Endometrium (tissue), 2 donors: ENCODE data around the gene STARD3NL.

Experiments used
- FAIRE-seq: peaks from 2 replicates; lab custom pipeline; 2012; peaks lifted over from hg19 to GRCh38; lab: Jason Lieb, UNC
- donor health status: control.
- donor health status: control.

Gene STARD3NL

DNA sequence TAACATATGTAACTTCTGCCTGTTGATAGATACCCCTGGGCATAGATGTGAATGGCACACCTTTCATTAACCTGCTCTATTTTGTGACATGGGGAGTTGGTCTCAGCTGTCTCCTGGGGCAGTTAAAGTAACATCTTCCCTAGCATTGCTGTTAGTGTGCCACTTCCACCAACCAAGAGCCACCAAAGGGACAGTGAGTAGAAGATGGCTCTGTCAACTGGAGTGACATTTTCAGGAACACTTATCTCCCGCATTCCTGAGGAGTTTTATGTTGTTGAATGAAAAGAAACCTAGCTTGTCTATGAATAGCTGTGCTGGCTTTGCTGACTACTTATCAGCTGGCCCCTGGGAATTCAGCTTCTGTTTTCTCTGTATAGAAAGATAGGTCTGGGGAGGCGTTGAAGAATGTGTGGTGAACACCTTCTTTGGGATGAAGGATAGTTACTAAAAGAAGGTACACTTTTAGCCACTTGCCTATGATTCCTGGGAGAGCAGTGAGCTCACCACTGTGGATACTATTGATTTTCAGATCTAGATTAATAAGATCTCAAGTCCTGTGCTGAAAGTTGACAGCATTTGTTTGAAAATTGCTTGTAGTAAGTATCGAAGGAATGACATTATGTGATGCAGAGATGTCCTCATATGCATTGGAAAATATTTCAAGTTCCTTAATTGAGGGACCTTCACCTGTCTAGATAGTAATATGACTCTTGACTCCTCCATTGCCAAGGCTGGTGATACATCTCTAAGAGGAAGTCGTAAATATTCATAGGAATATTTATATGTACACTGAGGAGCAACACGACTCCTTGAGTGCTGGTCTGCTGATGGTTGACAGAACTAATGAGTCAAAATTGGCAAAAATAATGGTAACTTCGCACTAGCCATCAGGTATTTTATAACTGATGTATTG is 7.6 kb downstream of the STARD3NL start:
- no peak for FAIRE-seq

DNA sequence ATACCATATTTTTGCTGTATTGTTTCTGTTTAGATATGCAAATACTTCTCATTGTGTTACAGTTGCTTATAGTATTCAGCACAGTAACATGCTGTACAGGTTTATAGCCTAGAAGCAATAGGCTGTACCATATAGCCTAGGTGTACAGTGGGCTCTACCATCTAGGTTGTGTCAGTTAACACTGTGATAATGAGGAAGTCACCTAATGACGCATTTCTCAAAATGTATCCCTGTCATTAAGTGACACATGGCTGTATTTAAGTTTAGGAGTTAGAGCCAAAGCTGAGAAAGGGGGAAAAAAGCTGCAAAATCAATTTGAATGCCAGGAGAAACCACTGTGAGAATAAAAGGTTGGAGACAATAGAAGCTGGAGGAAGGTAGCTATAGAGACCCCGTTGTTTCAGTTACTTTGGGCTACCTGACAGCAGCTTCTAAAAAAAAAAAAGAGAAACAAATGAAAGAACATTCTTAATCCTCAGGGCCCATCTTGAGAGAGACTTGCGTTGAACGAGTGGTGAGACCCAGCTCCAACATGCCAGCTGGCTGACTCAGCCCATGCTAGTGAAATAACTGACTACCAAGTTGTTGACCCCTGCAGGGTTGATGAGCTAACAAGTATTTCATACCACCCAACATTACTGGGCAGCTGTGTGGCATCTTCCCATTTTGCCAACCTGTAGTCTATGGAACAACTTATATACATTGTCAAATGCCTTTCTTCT is 8.7 kb downstream of the STARD3NL start:
- no peak for FAIRE-seq

DNA sequence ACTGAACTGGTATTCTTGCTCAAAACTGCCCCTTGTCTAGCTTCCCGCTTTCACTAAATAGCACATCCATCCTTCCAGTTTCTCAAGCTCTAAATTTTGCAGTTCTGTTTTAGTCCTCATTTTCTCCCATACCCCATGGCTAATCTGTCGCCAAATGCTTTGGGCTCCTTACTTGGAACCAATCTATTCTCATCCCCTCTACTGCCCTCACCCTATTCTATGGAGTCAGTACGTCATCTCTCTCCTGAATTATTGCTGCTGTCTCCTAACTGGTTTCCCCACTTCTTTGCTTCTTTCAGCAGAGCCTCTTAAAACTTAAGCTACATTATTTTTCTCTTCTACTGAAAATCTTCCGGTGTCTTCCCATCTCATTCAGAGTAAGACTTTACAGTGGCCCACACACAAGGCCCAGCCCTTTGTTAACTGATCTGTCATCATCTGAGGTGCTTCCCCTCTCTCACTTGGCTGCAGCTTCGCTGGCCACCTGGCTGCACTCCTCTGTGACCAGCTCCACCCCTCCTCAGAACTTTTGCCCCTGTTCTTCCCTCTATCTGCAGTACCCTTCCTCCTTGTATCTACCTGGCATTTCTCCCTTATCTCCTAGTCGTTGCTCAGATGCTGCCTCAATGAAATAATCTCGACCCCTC is 9.9 kb downstream of the STARD3NL start:
- FAIRE-seq = no peak

DNA sequence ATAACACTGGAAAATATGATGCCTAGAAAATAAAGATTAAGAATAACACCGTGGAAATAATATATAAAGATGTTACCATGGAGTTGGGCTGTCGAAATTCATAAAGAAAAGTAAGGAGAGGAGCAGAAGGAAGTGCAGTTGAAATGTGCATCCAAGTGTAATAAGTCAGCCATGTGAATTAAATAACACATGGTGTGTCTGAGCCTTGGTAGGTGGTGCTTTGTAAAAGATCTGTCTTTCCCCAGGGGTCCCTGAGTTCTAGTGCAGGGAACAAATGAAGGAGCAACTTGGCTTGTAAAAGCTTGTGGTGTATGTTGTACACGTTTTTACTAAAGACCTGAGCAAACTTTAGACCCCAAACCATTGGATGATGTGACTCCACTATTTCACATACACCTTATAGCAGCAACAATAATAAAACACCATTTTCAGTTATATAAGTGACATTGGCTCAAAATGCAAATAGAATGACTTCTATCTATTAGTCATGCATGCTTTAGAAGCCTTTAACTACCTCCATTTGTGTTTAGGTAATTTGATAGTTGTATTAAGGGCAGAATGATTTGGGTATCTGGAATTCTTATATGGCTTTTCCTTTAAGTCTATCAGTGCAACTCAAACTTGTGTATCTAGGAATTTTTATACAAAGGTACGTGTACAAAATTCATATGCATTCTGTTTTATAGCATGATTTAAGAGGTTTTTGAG is 11.3 kb downstream of the STARD3NL start:
- FAIRE-seq = no peak

DNA sequence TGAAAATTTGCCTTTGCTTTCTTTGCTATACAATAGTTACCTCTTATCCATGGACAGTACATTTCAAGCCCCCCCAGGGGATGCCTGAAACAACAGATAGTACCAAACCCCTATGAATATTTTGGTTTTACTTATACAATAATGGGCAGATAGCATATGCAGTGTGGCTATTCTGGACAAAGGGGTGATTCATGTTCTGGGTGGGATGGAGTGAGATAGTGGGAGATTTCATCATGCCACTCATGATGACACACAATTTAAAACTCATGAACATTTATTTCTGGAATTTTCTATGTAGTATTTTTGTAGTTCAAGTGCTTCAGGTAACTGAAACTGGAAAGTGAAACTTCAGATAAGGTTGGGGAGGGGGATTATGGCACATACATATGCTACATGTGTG is 12.0 kb downstream of the STARD3NL start:
- no peak for FAIRE-seq

DNA sequence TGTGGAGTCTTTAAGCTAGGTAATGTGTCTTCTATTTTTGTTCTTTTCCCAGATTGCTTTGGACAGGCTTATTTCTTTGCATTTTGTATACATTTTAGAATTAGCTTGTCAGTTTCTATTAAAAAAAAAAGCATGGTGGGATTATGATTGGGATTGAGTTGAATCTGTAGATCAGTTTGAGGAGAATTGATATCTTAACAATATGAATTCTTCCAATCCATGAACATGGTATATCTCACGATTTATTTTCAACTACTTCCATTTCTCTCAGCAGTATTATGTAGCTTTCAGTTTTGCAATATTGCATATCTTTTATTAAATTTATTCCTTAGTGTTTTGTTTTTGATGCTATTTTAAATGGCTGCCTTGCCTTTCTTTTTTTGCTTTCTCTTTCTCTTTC is 13.7 kb downstream of the STARD3NL start:
- FAIRE-seq = no peak

DNA sequence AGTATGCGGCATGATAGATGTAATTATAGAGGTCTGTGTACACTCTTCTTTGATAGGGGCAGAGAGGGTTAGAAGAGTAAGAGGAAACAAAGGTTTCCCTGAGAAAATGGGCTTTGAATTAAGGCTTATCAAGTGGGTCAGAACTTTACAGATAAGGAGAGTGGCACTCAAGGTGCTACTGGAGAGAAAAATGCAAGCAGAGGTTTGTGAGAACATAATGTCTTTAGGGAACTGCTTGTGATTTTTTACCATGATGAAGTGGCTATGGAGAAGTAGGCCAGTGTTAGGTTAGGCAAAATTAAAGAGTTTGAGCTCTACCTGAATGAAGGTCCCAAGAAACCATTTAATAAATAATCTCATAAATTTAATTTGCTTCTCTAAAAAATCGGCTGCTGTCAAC is 14.3 kb downstream of the STARD3NL start:
- no peak for FAIRE-seq

DNA sequence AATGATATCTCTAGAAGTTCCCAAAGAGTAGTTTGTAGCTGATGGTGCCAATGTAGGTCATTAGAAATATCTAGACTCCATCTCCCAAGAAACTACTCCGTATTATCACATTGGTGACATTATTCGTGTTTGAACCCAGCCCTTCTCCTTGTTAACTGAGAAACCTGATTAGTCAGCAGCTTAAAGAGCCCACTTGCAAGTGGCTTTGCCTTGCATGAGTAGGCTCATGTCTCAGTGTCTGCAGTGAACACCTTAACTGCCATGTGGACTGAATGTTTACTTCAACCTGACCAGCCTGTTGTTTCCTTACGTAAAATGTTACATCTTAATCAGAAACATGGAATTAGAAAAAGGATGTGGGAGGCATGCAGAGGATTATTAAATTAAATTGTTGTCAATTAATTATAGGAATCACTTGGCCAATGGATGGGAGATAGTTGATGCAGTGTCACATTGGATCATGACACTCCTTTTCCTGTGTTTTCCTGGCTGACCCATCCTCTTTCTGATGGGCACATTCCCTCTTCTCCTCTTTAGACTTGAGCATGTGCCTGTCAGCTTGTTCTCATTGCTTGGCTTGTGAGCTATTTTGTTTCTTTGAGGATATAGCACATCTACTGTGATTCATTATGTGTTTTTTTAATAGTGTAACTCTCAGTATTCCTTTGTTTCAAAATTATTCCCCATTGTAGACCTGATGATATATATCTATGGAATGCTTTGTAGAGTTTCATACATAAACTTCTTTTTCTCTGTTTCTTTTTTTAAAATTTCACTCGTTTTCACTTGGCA is 18.0 kb downstream of the STARD3NL start:
- FAIRE-seq = no peak

DNA sequence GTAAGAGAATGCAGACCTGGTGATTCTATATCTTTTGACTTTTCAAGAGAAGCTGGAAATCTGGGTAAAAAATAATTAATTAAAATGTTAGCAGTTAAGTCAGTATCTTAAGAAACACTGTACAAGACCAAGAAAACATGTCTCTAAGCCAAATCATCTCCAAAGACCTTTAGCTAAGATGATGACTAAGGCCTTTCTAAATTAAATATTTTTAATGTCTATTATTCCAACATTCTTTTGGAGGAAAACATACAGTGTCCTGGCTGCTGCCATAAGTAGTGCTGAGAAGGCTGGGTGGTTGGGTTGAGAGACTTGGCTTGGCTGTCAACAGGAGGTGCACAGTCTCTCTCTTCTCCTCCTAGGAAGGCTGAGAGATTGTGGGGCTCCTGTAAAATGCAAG is 20.3 kb downstream of the STARD3NL start:
- FAIRE-seq = no peak

DNA sequence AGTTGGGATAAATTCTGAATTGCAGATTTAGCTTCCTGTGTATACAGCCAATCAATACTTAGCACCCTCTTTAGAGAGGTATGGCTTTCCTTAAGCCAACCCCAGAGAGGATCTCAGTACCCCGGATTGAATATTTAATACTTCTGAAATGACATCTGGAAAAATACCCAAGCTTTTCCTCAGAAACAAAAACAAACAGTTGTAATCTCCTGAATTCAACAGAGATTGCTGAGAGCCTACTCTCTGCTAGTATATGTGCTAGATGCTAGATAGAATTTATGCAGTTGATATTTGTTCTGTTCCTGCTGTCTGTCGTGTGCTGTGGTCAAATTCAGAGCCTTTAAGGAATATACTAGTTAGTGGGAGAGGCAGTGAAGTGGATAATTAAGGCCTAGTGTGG is 21.1 kb downstream of the STARD3NL start:
- no peak for FAIRE-seq

DNA sequence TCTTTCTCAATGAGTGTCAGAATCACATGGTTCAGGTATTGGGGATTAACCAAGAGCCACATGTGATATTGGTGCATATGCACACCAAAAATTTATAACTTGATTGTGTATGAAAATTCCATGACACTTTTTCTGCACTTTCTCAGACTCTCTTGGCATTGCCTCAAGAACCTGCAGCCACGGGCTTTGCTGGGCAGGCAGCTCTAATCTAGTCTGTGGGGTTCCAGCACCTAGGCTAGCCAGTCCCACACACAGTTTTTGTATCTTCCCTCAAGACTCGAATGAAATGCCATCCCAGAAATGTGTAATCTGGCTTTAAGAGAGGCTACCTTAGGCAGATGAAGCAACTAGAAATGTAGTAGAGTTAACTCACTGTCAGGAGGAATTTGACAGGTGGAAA is 21.7 kb downstream of the STARD3NL start:
- FAIRE-seq = no peak

DNA sequence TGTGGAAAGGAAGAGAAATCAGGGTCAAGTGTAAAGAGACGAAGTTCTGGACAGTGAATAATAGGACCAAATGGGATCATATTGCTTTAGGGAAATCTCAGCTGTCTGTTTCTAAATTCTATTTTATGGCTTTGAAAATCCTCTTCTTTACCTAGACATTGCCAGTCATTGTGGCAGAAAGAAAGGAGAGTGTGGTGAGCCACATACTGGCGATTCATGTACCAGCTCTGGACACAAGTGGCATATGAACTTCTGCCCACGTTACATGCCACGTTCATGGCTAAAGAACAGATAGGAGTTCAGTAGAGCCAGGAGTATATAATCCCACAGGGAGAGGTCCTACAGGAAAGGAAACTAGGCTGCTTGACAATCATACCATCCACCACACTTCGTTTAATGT is 28.0 kb downstream of the STARD3NL start:
- no peak for FAIRE-seq

DNA sequence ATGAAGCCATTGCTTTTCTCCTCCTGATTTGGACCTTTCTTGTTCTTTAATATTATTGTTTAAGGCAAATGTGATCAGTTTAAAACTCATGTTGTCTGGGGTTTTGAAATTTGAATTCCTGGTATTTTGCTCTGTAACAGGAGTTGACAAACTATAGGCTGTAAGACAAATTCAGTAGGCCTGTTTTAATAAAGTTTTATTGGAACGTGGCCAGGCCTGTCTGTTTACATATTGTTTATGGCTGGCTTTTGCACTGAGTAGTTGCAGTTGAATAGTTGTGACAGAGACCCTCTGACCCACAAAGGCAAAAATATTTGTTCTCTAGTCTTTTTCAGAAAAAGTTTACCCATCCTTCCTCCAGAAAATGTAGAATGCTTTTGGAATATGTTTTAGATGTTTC is 29.8 kb downstream of the STARD3NL start:
- no peak for FAIRE-seq

DNA sequence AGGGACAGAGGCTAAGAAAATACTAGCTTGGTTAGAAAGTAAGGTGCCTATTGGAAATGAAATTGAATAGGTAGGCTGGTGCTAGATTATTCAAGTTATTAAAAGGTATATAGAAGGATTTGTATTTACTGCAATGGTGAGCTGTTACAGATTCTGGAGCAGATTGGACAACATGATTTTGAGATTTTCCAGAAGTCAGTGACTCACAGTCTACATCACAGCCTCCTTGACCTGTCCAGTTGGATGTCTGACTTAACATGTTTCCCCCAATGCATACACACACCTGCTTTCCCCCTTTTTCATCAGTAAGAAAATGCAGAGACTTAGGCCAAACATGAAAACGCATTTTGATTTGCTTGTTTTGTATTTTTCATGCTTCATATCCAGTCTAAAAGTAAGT is 33.4 kb downstream of the STARD3NL start:
- FAIRE-seq = no peak

DNA sequence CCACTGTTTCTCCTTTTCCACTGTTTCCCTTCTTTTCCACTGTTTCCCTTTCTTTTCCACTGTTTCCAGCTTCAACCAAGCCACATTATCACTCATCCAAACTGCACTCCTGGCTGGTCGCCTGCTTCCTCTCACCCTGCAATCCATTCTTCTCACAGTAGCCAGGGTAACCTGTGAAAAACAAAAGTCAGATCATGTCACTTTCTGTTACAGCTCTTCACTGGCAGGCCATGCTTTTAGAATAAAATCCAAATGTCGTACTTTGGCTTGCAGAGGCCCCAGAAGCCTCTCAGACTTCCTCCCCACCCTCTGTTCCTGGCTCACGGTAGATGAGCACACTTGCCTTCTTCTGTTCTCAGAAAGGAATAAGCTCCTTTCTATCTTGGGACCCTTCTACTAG is 33.9 kb downstream of the STARD3NL start:
- FAIRE-seq = no peak

DNA sequence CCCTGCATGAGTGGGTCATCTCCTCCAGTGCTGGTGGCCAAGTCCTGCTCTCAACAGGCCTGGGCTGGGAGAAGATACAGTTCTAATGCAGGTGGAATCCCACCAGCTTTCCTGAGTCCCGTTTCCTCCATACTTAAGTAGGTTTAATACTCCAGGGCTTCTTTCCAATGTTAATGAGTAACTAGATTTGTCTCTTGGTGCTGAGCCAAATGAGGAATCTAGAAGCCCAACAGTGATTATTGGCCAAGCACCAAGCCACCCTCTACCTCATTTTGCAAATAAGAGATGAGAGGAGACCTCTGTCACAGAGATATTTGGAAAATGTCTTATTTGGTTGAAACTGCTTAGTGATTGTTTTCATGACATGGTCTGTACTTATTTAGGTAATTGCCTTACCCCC is 37.1 kb downstream of the STARD3NL start:
- FAIRE-seq = no peak

DNA sequence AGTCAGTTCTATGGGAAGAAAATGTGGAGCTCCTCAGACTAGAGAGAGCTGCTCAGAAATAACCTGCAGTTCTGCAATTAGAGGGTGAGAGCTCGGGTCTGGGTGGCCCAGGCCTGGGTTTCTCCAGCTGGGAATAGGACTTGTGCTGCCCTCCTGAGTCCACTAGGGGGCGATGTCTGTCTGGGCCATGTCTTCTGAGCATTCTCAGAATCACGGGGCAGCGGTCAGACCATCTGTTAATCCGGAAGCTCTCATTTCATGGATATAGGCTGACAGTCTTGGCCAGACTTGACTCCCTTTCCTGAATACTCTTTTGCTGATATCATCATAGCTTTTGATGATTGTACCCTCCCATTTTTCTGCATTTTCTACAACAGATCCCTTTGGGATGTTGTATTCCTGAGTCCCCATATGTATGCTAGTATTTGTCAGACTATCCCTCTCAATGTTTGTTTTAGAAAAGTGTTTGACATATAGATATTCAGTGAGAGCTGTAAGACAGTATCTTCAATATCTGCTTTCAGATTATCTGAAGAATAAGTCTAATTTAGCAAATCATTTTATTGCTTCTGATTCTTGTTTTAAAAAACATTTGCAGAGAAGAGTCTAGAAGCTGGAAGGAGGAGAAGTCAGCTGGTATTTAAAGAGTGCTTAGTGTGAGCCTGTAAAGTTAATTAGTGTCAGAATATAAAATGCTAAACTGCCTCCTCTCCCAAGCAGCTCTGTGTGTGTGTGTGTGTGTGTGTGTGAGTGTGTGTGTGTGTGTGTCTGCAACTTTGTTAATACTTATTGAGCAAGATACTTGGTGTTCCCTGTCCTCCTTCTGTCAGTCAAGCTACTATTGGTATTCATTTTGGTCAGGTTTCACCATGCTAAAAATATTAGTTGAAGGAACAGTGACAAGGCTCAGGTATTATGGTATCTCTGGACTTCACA is 38.0 kb downstream of the STARD3NL start:
- FAIRE-seq = peak; percentile 90

DNA sequence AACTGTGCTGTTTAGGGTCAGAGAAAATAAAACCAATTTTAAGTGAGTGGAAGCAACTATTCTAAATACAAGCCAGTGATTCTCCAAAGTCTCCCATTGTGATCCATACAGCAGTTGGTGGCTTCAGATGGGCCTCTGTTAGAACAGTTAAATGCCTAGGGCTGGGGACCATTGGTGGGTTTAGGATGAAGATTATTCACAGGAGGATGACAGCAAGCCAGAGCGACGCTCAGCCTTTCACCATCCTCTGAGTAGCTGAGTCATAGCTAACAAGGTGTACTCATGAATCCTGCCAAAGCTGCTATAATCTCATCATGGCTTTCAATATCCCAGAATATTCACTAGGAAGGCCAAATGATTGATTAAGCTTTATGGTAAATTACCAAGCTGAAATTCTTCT is 39.6 kb downstream of the STARD3NL start:
- FAIRE-seq = no peak

DNA sequence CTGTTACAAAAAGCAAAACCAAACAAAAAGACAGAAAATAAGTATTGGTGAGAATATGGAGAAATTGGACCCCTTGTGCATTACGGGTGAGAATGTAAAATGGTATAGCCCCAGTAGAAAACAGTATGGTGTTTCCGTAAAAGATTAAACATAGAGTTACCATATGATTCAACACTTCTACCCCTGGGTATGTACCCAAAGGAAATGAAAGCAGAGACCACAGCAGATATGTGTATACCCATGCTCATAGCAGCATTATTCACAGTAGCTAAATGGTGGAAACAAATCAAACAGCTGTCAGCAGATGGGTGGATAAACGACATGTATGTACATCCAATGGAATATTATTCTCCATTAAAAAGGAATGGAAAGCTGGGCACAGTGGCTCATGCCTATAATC is 42.4 kb downstream of the STARD3NL start:
- FAIRE-seq = no peak

DNA sequence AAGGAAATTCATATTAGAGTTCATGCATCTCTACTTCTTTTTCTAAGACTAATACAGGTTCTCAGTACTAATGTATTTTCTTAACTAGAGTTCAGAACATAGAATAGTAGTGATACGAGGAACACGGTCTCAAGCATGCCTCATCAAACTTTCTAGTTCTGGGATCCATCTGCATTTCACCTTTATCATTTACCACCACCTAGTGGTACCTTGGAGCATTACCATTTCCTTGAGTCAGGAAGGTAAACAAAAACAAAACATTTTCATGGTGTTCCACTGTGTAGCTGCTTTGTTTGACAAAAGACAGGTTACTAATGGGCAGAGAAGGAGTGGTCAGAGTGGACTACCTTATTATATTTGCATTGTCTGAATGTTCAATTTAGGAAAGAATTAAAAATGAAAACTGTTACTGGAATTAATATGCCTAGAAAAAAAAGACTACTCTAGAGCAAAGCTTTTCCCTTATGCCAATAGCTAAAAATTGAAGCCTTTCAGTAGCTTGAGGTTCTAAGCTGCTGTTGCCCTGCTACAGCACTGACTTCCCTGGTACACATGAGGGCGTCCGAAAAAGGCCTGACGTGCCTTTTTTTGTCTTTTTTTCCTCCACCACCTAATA is 44.5 kb downstream of the STARD3NL start:
- FAIRE-seq = no peak
